ENCODE data around the gene ALKBH5.

ALKBH5 gene

DNA sequence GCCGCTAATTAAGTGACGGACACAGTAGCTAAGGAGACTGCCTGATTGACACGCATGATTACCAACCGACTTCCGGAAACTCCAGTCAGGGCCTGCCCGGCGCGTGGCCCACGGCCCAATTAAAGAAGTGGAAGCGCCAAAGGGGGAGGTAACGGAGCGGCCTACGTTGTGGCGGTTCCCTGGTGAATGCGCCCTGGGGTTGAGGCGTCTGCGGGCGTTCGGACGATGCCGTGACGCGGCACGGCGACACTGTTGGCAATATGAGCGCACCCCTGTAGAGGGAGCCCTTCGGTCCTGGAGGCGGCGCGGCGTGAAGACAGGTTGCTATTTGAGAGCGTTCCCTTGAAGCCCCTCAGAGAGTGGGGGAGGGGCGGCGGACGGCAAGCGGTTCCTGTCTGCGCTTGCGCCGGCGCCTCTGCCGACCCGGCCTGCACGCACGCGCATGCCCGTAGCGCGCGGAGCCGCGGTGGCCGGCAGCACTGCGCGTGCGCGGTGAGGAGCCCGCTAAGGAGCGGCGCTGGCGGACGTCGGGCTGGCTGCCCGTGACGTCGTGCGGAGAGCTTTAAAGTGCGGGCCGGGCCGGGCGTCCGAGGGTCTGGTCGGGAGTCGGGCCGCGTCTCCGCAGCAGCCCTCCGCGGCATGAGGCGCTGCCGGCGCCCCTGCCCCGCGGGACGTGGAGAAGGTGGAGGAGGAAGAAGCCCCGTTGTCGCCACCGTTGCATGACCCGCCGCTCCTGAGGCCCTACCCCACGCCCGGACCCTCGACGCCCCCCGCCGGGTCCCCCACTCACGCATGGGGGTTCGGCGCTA, at the start of gene ALKBH5:
TSS of gene ALKBH5 (plus strand) at position 495 of the 809 bp plus-strand sequence. CDS start 416 bp downstream, outside the sequence.
- peak; percentile 96 for DNase-seq

DNA sequence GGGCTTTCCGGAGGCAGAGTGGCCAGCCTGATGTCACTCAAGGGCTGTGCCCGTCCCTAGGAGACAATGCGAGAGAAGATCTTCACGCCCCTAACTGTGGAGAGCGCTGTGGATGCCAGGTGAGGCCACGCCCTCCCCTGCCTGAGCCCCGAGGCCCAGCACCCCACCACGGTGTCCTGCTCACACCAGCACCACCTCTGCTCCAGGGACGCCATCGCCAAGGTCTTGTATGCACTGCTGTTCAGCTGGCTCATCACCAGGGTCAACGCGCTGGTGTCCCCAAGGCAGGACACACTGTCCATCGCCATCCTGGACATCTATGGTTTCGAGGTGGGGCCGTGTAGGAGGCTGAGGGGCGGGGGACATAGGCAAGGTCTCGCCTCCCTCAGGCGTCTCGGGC, 47.3 kb upstream of the ALKBH5 start:
- DNase-seq, result no peak

DNA sequence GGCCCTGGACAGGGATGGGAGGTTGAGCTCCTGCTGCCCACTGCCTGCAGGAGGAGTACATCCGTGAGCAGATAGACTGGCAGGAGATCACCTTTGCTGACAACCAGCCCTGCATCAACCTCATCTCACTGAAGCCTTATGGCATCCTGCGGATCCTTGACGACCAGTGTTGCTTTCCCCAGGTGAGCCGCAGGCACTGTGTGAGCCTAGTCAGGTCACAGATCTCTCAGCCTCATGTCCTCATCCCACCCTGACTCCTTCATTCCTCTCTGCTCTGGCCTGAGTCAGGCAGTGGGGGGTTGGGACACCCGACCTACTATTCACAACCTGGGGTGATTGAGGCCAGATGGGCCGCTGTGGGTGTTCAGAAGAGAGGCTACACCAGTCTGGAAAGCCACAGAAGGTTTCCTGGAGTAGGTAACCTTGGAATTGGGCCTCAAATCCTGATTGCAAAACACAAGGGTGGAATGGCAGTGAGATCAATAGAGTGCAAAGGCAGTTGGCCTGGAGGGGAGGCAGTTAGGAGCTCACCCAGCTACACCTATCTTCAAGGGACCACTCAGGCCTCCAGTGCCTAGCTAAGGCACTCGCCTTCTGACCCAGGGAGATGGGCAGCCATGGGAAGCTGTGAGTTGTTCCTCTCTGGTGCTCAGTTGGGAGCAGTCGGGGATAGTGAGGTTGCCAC, 45.4 kb upstream of the ALKBH5 start:
- DNase-seq, result no peak

DNA sequence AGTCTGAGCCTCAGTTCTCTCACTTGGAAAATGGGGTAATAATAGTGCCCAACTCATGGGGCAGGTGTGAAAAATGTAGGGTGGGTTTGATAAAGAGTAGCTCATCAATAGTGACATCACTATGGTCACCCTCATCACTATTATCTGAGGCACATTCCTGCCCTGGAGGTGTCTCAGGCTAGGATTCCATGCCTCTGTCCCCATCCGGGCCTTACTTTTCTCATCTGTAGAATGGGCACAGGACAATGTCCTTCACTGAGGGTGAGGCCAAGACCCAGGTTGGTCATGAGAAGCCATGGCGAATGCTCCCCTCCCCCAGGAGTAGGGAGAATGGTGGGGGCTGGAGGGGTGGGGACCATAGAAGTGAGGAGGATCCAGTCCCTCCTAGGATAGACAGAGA, 44.5 kb upstream of the ALKBH5 start:
- DNase-seq, result no peak

DNA sequence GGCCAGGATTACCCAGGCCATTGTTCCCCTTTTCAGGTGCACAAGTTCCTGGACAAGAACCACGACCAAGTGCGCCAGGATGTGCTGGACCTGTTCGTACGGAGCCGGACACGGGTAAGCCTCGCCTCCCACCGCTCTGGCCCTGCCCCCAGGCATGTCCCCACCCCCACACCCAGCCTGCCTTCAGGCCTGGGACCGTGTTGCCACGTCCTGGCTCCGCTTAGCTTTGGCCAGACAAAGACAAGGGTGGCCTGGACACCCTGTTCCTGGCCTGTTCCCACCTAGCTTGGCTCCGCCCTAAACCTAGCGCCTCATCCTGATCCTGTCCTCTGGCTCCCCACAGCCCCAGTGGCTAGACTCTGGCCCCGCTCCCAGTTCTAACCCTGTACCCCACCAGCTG, 44.1 kb upstream of the ALKBH5 start:
- no peak for DNase-seq

DNA sequence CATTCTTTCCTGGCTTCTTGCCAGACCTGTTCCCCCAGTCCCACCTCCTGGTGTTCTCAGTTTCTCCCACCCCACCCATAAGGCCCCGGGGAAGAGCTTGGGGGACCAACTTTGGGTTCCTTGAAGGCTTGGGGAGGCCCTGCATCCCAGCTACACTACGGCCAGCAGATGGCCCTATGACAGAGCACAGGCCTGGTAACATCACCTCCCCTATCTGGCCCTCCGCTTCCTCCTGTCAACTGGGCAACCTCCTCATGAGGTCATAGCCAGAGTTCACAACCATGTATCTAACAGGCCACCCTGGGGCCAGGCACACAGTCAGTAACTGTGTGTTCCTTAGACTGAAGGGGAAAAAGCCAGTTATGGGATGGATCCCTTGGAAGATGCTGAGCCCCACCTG, 43.7 kb upstream of the ALKBH5 start:
- DNase-seq, result no peak

DNA sequence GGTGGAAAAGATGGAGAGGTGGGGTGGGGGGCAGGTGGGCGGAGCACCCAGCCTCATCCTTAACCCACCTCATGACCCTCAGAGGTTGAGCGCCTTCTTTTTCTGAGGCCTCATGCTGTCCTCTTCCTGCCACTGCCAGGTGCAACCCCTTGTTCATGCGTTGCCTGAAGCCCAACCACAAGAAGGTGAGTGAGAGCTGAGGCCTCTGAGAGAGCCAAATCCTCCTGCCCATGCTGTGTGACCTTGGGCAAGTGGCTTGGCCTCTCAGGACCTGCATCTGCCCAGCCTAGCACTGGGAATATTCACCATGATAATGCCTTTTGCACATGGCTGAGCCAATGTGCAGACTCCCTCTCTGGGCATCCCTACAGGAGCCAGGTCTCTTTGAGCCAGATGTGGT, 43.0 kb upstream of the ALKBH5 start:
- DNase-seq, result no peak

DNA sequence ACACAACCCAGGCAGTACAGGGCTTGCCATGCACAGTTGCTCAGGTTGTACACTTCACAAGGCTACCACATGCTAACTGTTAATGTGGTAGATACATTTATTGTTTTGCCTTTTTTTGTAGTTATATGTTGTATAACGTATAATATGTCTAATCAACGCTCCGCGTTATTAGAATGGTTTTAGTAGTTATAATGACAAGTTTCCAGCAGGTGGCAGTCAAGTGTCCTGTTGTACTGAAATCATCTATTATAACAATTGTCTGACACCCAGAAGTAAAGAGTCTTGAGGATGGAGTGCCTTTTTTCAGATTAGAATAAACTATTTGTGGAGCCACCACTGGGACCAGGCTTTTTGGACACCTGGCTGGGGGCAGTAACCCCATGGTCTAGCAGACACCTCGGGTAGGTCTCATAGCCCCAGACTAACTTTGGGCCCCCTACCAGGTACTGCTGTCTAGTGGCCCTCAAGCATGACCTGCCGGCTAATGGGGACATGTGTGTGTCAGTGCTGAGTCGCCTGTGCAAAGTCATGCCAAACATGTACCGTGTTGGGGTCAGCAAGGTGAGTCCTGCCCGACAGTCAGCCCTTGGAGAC, 42.3 kb upstream of the ALKBH5 start:
- DNase-seq, result no peak

DNA sequence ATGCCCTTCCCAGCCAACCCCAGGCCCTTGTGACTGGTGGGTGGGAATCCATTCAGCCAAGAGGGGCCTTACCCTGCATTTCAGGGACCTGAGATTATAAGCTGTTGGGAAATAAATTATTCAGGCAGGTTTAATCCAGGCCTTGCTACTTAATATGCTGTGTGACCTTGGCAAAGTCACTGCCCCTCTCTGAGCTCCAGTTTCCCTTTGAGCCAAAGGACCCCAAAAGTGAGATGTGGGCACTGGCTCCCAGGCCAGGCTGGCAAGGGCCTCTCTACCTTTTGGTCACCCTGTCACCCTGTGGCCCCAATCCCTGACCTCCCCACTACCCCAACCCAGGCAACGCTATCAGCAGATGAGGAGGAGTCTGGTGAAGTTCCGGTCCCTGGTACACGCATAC, 41.2 kb upstream of the ALKBH5 start:
- no peak for DNase-seq

DNA sequence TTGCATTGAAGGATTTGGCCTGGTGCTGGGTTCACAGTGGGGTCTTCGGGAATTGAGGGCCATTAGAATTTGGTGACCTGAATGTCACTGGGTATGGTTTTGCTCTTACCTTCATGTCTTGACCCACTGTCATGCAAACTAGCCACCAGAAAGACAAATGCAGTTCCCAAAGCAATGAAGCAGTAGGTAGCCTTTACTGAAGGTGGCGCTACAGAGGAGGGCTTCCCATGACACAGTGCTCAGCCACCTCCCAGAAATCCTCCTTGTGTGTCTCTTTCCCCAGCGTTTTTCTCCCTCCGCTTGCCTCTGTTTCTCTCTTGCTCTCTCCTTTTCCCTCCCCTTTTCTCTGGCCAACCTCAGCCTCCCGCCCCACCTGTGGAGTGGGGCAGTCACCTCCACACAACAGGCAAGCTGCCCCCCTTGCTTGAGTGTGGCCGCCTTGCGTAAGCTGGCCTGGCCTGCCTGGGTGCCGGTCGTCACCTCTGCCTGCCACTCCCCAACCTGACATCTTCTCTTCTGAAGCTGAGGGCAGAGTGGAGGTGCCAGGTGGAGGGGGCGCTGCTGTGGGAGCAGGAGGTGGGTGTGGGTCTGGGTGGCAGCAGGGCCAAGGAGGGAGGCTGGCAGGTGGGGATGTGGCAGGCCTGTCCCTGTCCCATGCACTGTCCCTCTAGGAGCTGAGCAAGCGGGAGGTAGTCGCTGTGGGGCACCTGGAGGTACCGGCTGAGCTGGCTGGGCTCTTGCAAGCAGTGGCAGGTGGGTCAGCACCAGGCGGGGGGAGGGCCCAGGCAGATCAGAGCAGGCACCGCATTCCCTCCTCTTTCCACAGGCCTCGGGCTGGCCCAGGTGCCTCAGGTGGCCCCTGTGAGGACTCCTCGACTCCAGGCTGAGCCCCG, 40.3 kb upstream of the ALKBH5 start:
- no peak for DNase-seq

DNA sequence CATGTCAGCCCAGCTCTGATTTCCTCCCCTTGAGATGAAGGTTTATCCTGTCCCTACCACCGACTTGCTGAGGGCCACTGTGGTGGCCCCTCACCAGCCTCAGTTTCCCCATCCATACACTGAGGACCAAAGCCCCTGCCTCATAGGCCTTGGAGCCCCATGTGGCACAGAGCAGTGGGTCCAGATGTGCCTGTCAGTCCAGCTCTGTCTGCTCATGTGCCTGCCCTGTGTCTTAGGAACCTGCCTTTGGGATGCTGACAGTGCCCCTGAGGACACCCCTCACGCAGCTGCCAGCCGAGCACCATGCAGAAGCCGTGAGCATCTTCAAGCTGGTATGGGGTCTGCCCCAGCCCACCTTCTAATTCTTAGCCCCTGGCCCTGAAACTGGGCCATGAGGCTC, 39.4 kb upstream of the ALKBH5 start:
- no peak for DNase-seq

DNA sequence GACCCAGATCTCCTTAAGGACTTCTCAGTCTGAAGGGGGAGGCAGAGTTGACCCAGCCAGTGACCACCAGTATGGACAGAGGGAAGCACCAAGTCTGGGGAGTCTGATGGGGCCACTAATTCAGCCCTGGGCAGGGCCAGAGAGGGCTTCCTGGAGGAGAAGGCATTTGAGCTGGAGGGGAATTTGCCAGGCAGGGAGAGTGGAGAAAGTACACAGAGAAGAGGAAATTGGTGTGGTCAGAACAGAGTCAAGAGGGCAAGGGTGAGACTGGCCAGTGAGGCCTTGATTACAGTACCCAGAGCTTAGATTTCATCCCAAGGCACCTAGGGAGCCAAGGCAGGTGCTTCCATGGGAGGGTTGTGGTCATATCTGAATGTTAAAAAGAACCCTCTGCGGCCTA, 38.8 kb upstream of the ALKBH5 start:
- no peak for DNase-seq

DNA sequence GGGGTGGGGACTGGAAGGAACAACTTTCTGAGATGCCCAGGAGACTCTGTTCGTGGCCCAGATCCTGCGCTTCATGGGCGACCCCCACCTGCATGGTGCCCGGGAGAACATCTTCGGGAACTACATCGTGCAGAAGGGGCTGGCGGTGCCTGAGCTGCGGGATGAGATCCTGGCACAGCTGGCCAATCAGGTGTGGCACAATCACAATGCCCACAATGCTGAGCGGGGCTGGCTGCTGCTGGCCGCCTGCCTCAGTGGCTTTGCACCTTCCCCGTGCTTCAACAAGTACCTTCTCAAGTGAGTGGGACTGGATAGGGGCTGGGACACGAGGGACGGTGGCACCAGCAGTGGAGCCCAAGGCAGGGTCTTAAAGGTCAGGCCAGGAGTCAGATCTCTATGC, 37.8 kb upstream of the ALKBH5 start:
- no peak for DNase-seq

DNA sequence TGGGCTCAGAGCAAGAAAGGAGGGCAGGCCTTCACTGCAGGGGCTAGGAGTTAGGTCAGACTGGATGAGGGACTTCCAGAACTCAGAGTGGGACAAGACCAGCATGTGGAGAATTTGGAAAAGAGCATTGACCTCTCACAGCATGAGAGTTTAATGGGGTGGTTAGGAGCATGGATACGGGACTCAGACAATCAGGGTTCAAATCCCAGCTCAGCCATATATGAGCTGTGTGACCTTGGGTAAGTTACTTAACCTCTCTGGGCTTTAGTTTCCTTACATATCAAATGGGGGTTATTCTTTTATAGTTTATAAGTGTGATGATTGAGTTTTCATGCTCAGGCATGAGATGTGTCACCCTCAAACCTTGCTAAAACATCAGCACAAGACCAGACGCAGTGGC, 37.4 kb upstream of the ALKBH5 start:
- no peak for DNase-seq

DNA sequence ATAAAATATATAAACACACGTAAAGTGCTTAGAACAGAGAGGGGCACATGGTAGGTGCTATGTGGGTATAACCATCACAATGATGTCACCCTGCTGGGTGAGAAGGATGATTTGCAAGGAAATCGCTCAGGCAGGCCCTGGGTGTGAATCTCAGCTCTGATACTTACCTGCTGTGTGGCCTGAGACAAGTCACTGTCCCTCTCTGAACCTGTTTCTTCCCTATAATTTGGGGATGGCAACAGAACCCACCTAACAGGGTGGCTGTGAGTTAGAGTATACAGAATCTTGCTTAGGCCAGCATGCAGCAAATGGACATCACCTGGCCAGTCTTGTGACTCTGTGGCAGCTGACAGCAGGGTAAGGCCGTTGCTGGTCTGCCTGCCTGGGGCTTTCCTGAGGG, 36.6 kb upstream of the ALKBH5 start:
- no peak for DNase-seq

DNA sequence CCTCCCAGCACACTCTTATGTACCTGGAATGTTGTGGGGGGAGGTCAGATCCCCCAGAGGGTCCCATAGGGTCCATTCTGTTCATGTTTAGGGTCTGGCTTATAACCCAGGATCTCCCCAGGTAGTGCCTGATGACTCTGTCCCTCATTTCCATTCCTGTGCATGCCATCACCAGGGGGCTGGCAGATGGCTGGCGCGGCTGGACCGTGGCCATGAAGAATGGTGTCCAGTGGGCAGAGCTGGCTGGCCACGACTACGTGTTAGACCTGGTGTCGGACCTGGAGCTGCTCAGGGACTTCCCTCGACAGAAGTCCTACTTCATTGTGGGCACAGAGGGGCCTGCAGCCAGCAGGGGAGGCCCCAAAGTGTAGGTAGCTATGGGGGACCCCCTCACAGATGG, 35.0 kb upstream of the ALKBH5 start:
- no peak for DNase-seq

DNA sequence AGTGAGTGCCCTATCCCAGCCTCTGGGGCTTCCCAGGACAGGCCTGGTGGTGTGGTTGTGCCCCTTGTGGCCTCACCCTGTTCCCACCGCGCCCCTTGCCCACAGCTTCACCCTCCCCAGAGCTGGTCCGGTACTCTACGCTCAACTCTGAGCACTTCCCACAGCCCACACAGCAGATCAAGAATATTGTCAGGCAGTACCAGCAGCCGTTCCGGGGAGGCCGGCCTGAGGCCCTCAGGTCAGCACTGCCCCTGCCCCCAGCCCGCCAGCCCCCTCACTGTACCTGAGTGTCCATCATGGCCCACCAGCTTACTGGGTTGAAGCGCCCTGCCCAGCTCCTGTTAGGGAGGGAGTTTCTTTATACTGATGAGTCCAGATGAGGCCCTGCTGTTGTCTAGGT, 32.3 kb upstream of the ALKBH5 start:
- DNase-seq, result no peak

DNA sequence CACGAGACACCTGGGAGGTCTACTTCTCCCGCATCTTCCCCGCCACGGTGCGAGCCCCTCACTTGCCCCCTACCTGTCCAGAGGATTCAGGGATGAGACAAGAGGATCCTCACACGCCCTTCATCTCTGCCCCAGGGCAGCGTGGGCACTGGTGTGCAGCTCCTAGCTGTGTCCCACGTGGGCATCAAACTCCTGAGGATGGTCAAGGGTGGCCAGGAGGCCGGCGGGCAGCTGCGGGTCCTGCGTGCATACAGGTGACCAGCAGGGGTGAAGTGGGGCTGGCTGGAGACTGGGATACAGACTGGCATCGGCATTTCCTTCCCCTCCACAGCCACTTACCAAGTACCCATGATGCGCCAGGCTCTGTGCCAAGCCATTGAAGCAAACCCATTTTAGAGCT, 28.4 kb upstream of the ALKBH5 start:
- DNase-seq, result no peak

DNA sequence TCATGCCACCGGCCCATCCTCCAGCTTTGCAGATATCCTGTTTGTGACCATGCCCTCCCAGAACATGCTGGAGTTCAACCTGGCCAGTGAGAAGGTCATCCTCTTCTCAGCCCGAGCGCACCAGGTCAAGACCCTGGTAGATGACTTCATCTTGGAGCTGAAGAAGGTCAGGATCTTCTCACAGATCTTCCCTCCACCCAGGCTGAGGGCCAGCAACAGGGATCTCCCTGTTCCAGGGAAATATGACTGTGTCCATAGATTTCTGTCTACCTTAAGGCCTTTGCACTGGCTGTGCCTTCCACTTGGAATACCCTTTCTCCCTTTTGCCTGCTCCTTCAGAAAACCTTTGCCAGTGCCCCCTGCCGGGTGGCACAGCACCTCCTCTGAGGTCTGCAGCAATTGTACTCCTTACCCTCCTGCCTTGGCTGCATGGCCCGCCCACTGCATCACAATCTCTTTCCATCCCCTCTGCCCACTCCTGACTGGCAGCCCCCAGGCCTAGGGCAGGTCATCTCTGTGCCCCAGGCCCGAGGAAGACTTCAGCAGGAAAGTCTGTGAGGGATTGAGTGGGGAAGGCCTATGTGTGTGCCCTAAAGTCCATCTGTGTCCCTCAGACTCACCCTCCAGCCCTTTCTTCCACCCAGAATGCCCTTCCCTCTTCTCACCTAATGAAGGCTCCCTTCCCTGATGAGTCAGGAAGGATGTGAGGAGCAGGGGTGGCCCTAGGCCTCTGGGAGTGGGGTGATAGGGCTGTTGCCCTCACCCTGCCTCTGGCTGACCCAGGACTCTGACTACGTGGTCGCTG, 27.3 kb upstream of the ALKBH5 start:
- no peak for DNase-seq

DNA sequence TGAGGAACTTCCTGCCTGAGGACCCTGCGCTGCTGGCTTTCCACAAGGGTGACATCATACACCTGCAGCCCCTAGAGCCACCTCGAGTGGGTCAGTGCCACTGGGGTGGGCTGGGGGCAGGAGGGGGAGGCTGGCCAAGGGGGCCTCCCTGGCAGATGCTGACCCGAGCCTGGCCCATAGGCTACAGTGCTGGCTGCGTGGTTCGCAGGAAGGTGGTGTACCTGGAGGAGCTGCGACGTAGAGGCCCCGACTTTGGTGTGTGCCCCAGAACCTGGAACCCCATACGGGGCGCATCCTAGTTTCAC, 26.7 kb upstream of the ALKBH5 start:
- DNase-seq, result no peak

DNA sequence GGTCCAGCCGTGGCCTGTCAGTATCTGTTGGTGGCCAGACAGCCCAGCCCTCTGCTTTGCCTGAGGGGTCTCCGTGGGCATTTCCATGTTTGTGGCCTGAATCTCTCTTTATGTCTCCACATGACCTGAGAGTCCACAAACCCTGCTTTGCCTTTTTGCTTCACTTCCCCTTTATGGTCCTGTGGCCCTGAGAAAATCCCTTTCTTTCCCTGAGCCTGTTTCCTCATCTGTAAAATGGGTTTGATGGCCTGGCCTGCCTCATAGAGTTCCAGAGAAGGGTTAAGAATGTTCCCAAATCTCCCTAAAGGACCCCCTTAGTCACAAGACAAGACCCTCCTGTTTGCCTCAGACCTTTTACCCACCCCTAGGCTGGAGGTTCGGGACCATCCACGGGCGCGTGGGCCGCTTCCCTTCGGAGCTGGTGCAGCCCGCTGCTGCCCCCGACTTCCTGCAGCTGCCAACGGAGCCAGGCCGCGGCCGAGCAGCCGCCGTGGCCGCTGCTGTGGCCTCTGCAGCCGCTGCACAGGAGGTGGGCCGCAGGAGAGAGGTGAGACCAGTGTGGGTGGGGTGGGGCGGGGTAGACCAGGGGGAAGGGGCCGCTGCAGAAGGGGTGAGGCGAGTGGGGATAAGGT, 26.2 kb upstream of the ALKBH5 start:
- no peak for DNase-seq

DNA sequence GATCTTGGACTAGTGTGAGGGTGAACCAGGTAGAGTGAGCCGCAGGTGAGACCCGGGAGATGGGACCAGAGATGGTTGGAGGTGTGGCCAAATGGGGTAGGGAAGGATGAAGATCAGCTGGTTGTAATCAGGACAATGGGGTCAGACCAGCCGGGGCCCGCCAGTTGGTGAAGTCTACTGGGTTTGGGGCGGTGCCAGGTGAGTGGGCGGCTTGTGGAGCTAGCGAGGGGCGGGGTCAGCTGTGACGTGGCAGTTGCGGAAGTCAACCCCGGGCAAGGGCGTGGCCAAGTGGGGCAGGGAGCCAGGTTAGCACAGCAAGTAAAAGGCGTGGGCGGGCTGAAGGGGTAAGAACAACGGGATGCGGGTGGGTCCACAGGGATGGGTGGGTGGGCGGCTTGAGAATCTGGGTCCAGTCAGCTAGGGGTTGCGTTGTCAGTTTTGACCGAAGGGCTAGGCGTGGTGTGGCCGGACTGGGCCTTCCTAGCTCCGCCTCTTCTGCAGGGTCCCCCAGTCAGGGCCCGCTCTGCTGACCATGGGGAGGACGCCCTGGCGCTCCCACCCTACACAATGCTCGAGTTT, 25.5 kb upstream of the ALKBH5 start:
- no peak for DNase-seq
